NCI-H1105 (cell line): ENCODE data around the gene AIG1.
"Not testable (repeated sequence)": the region's sequence is repeated elsewhere in the genome, so short reads cannot be mapped to it uniquely, and the experiment has no call there.

ENCODE experiments used
- DNase-seq: peaks from one replicate; lab custom pipeline; 2025; lab: John Stamatoyannopoulos, UW

The AIG1 gene

GRCh38 chr6:143332153-143332845 lies 271.6 kb downstream of the AIG1 start:
- no peak for DNase-seq

GRCh38 chr6:143333081-143333480 lies 272.4 kb downstream of the AIG1 start:
- DNase-seq: no peak

- DNase-seq: no peak
These were observed 273.2 kb downstream of the AIG1 start for GRCh38 chr6:143333749-143334520.

GRCh38 chr6:143335865-143336264 lies 275.2 kb downstream of the AIG1 start:
- DNase-seq: no peak

GRCh38 chr6:143336446-143337152 lies 275.9 kb downstream of the AIG1 start:
- no peak for DNase-seq

GRCh38 chr6:143337201-143337949 lies 276.7 kb downstream of the AIG1 start:
- DNase-seq: no peak

GRCh38 chr6:143339223-143339622 lies 278.5 kb downstream of the AIG1 start:
- no peak for DNase-seq

- not testable (repeated sequence) for DNase-seq
These were observed 284.8 kb downstream of the AIG1 start for GRCh38 chr6:143345477-143345876.

- DNase-seq: no peak
These were observed 285.3 kb downstream of the AIG1 start for GRCh38 chr6:143346004-143346403.

GRCh38 chr6:143348531-143348930 lies 287.8 kb downstream of the AIG1 start:
- DNase-seq: no peak

GRCh38 chr6:143349530-143349929 lies 288.8 kb downstream of the AIG1 start:
- no peak for DNase-seq

GRCh38 chr6:143356101-143356880 lies 295.6 kb downstream of the AIG1 start:
- no peak for DNase-seq

- DNase-seq: no peak
These were observed 296.5 kb downstream of the AIG1 start for GRCh38 chr6:143357152-143357551.

GRCh38 chr6:143357561-143358255 lies 297.0 kb downstream of the AIG1 start:
- no peak for DNase-seq

GRCh38 chr6:143361536-143362191 lies 301.0 kb downstream of the AIG1 start:
- DNase-seq: no peak

- no peak for DNase-seq
These were observed 301.5 kb downstream of the AIG1 start for GRCh38 chr6:143362192-143362558.

- no peak for DNase-seq
These were observed 302.6 kb downstream of the AIG1 start for GRCh38 chr6:143363299-143363698.

- DNase-seq: no peak
These were observed 307.7 kb downstream of the AIG1 start for GRCh38 chr6:143368426-143368825.

GRCh38 chr6:143369971-143370370 lies 309.3 kb downstream of the AIG1 start:
- no peak for DNase-seq

- DNase-seq: no peak
These were observed 310.2 kb downstream of the AIG1 start for GRCh38 chr6:143370812-143371370.
